Activated CD8-positive, alpha-beta memory T cell treated with anti-CD3 and anti-CD28 coated beads, Interleukin-2, amount 50 U/mL, for 24 hours (primary cell): Measurements from ENCODE around the gene ZBTB44.
A peak's percentile ranks its signal among the peaks of the same experiment; 100 is the strongest.

ENCODE experiments used
- DNase-seq: peaks from one replicate; pipeline ENCODE4 v3.0.0-alpha.2; 2020; ENCODE audit errors: extremely low read depth

ZBTB44 gene

DNA sequence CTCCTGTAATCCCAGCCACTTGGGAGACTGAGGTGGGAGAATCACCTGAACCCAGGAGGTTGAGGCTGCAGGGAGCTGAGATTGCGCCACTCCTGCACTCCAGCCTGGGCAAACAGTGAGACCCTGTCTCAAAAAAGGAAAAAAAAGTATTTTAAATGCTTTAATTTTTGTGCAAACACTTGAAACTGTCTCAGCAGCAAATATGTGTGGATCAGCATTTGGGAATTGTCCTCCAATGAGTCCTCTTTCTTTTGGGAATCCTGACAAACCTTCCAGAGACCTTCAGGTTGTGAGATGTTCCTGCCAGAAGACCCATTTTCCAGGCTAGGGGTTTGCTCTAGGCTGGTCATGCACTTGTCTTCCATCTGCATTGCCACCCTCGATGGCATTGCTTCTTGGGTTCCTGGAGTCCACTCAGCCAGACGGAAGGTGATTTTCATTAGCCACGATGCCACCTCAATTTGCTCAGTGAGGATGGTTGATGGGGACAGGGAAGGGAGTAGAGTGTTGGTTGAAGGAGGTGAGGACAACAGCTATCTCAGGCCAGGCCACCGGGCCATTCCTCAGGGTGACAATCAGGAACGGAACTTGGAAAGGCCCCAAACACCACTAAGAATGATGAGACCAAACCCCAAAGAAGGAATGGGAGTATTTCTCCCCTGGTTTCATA lies 99.7 kb downstream of the ZBTB44 start:
- no peak for DNase-seq

DNA sequence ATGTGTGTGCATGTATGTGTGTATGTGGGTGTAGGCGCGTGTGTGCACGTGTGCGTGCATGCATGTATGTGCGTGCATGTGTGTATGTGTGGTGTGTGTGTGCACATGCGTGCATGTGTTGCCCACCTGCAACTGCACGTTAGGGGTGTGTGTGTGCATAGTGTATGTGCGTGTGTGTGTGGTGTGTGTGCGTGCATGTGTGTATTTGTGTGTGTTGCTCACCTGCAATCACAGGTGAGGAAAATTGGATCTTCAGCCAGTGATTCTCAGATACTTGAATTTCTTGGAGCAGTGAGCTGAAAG lies 100.8 kb downstream of the ZBTB44 start:
- DNase-seq: no peak

DNA sequence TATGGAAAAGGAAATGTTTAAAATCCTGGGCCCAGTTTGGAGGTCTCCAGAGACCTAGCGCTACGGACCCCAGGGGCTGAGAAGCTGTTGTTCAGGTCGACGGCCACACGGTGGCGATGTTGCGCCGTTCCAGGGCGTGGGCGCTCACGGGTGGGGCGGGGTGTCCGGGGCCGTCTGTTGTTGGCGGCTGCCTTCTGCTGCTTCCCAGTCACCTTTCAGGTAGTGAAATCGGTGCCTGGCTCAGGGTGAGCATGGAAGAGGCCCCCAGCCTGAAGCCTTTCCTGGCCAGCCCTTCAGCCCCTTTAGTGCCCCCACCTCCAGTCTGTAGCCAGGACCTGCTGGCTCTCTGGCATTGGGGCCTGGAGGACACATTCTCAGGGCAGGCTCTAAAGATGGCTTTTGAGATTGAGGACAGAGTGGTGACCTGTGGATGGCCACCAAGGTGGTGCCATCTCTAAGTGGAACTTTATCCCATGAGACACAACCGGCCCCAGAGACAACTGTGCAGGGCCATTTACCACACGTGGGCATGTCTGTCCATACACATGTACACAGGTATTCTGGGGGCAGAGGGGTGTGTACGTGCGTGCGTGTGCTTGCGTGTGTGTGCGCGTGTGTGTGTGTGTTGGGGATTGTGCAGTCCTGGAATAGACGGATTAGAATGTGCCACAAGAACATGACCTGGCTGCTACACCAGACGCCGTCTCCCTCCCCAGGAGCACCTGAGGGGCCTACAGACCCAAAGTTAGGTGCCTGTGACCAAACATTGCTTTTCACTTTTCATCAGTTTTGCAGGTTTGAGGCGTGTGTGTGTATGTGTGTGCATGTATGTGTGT lies 101.4 kb downstream of the ZBTB44 start:
- peak; percentile 21 for DNase-seq

DNA sequence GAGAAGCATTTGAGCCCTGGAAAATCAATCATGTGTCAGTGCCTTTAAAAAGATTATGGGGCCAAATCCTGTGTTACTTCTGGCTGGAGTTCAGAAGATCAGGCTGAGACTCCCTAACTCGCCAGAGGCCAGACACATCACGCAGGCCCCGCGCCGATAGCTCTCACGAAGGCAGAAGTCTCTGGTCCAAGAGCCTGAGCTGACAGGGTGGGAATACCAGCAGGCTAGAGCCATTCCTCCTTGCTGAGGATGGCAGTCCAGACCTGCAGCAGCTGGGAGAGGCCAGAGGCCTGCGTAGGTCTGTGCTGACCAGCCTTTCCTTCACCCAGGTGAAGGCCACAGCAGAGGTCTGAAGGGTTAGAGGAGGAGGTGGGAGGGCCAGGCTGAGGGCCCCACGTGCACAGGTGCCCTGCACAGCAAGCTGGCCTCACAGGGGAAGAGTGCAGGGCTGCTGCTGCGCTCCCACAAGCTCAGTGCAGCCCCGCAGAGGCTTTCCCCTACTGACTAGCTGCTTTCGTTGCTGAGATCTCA lies 102.2 kb downstream of the ZBTB44 start:
- no peak for DNase-seq

DNA sequence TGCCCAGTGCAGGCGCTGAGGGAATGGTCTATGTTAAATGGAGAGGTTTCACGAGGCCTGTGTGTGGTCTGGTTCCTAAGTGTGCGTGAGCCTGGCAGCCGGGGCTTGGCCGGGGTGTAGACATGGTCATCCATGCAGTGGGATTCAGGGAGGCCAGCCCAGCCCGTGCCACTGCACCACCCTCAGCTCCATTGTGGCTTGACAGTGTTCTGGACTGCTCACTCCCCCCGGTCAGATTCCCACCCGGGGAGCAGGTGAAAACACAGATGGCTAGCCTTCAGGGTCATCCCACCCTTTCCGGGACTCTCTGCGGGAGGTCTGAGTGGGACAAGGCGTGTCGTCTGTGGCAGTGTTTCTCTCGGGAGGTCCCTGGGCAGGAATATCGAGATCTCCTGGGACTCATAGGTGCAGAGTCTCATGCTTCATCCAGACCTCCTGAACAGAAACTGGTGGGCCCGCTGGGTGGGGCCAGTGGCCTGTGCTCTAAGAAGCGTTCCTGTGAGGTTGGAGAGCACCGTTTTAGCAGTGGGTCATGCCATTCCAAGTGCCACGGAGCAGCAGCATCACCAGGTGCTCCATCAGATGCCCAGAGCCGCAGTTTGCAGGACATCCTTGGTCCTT lies 102.8 kb downstream of the ZBTB44 start:
- DNase-seq: no peak

DNA sequence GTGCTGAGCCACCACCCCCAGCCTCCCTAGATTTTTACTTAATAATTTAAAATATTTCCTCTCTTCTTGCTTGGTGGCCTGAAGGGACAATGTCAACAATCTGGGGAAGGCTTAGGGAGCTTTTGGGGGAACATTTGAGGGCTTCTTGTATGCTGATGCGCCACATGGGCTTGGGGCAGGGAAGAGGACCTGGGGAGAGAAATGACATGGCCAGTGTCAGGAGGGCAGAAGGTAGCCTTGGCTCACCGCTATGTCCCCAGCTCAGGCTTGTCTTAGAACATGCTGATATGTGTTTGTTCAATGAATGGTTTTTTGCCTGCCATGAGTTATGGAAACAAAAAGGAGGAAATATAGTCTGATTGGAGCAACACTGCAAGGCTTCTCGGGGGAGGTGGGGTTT lies 103.6 kb downstream of the ZBTB44 start:
- no peak for DNase-seq

DNA sequence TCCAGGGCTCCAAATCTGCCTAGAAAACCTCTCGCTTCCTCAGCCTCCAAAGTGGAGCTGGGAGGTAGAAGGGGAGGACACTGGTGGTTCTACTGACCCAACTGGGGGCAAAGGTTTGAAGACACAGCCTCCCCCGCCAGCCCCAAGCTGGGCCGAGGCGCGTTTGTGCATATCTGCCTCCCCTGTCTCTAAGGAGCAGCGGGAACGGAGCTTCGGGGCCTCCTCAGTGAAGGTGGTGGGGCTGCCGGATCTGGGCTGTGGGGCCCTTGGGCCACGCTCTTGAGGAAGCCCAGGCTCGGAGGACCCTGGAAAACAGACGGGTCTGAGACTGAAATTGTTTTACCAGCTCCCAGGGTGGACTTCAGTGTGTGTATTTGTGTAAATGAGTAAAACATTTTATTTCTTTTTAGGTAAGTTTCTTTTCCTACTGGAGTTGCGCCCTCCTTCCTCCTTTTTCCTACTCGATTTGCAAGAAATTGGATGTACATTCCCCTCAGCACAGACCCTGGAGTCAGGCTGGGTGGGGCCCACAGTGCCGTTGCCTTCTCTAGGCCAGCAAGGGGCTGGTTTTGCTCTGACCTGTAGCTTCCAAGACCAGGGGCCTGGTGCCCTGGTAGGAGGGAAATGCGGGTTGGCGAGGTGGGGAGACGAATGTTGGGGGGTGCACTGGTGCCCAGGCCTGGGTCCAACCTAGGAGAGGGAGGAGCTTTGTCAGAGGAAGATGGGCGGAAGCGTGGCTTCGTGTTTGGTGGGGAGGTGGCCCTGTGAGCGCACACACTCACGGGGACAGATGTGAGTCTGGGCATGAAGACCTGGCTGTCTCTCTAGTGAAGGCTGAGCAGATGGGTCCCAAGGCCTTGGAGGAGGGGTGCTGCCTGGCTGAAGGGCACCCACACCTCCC lies 104.5 kb downstream of the ZBTB44 start:
- DNase-seq: no peak

DNA sequence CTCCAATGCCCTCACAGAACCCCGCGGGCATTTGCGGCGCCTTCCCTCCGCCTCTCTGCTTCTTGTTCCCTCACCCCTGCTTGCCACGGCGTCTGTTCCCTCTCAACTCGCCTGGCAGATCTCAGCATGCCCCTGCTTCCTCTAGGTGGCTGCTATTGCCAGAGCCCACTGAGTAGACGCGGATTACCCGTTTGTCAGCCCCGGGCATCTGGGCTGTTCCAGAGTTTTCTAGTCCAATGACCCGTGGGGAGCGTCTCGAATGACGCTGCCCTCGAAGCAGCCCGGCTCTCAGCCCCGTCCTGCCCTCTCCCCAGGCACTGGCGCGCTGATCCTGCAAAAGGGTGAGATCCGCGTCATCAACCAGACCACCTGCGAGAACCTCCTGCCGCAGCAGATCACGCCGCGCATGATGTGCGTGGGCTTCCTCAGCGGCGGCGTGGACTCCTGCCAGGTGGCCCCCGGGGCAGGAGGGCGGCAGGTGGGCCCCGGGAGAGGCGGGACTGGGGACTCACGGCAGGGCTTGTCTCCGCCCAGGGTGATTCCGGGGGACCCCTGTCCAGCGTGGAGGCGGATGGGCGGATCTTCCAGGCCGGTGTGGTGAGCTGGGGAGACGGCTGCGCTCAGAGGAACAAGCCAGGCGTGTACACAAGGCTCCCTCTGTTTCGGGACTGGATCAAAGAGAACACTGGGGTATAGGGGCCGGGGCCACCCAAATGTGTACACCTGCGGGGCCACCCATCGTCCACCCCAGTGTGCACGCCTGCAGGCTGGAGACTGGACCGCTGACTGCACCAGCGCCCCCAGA lies 105.4 kb downstream of the ZBTB44 start:
- DNase-seq: no peak

DNA sequence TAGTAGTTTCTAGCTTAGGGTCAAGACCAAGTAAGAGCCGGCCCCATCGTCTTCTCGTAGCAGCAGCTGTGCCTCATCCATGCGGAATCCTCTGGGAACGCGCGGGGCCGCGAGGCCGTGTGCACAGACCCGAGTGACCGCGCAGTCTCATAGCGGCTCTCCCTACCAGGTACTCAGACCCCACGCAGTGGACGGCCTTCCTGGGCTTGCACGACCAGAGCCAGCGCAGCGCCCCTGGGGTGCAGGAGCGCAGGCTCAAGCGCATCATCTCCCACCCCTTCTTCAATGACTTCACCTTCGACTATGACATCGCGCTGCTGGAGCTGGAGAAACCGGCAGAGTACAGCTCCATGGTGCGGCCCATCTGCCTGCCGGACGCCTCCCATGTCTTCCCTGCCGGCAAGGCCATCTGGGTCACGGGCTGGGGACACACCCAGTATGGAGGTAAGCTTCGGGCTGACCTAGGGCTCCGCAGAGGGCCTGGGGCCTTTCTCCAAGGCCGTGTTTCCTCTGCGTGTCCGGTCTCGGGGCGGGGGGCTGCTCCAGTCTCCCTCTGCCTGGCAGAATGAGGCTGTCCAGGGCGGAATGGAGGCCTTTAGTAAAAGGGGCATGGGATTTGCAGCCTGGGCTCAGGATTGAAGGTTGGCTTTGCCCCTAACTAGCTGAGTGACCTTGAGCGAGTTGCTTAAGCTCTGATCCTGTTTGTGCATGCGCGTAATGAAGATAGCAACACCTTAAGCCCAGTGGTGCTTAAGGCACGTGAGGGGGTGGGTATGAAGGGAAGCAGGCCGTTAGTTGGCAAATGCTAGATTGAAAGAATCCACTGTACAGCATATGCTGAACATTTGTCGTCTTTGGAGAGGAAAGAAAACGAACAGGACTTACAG lies 106.2 kb downstream of the ZBTB44 start:
- no peak for DNase-seq

DNA sequence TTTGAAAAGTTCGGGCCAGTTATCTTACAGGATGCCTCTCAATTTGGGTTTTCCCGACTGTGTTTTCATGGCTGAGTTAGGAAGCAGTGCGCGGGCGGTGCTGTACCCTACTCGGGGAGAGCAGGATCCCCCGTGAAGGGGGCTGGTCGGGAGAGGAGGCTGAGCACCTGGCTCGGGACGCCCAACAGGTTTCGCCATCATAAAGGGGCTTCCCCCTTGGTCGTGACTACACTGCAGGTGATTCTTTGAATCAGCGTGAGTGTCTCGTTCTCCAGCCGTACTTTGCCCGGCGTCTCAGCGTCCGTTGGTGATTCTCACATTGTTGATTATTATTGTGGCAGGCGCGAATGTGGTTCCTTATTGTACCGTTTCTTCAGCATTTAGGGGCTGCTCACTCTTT lies 108.6 kb downstream of the ZBTB44 start:
- no peak for DNase-seq

DNA sequence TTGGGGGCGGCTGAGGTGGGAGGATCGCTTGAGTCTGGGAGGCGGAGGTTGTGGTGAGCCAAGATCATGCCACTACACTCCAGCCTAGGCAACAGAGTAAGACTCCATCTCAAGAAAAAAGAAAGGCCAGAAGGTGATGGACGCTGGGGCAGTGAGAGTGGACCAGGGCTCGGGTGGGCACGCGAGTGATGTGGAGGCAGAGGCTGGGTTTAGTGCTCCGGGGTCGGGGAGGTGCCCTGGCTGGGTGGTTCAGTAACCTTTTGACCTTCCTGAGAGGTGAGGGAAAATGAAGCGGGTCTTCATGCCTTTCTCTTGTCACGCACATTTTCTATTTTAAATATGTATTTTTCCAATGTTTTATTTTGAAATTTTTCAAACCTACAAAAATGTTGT lies 110.0 kb downstream of the ZBTB44 start:
- DNase-seq: no peak

DNA sequence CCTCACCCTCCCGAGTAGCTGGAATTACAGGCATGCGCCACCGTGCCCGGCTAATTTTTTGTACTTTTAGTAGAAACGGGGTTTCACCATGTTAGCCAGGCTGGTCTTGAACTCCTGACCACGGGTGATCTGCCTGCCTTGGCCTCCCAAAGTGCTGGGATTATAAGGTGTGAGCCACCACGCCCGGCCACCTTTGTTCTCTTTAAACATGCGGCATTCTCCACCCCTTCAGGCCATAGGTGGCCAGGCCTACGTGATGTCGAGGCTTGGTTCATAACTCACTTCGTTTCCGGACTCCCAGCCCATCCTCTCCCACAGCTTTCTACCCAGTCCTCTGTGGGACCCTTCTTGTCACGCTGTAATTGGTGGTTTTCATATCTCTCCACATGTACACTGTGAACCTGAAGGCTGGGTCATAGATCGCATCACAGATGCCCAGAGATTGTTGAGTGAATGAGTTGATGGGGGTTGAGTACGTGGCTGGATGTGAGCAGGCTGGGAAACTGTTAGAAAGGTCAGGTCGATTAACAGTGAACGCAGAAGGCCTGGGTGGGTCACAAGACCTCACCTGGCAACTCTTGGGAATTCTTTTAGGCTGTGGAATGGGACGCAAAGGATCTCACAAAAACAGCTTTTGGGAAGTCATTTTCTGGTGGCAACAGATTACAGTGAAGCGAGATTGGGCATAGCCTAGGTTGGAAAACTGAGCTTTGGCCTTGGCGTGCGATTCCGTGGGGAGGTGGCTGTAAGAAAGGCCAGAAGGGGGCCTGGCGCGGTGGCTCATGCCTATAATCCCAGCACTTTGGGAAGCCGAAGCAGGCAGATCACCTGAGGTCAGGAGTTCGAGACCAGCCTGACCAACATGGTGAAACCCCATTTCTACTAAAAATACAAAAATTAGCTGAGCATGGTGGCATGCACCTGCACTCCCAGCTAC lies 110.7 kb downstream of the ZBTB44 start:
- no peak for DNase-seq

DNA sequence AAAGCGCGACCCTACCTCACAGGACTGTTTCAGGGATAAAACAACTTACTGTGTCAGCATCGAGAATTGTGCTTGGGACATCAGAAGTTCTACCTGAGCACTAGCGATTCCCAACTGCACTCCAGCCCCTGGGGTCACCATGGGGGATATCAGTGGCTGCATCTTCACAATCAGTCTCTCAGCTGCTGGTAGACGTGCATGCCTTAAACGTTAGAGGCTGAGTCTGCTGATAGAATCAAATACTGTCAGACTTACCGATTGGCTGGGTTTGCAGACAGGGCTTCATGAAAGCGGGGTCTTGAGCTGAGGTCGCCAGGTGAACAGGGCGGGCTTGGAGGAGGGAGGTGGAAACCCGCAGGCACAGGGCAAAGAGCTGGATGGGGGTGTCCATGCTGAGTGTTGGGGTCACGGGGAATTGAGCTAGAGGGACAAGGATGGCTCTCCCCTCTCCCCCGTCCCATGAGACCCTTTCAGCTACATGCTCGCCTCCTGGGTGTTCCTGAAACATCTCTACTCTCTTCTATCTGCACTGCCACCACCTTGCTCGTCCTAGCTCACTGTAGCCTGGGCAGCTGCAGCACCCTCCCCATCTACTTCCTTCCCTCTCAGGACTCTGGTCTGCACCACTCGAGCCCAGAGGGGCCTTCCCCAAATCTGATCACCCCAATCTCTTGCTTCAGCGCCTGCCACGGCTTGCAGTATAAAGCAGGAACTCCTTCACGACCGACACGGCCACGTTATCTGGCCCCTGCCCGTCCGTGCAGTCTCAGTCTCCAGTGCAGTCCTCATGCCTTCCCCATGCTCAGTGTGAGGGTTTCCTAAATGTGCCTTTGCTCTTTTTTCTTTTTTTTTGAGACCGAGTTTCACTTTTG lies 111.7 kb downstream of the ZBTB44 start:
- no peak for DNase-seq

DNA sequence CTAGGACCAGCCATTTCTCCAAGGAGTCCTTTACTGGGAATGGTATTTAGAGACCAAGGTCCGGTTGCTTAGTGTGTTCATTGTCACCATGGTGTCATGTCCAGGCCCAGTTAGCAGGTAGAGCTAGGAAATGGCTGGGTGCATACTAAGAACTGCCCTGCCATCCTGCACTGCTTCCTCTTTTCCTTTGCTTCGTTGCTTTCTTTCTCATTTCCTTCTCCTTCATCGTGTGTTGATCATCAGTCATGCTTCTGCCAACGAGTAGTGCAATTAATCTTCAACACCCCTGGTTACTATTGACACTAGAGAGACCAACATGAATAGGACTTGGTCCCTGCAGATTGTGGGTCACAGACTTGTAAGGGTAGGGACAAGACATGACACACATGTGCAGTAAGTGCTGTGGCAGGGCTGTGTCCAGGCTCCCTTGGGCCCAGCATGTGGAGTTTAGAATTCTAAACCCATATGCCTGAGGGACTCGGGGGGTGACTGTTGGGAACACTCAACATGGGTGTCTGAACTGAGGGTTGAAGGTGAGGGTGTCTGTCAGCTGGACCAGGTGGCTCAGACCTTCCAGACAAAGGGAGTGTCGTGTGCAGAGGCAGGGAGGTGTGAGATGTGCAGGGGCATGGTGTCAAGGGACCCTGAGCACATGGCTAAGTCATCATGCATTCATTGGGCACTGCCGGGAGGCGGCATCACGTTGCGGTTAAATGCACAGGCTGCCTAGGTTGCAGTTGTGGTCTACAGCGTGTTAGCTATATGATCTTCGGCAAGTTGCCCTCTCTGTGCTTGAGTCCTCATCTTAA lies 112.5 kb downstream of the ZBTB44 start:
- no peak for DNase-seq

DNA sequence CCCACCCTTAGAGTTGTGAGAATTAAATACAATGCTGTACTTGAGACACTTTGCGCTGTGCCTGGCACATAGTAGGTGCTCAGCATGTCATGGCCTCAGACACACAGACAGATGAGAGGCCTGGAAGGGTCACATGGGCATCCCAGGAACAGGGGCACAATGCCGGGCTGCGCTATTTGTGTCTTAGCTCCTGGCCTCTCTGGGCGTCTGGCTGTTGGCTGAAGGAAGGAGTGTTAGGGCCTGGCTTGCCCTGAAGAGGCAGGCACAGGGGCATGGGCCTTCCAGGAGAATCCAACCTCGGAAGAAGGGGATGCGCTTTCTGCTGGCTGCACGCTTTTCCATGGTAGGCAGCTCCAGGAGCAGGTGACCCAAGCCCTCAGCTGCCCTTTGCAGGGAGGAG lies 113.7 kb downstream of the ZBTB44 start:
- DNase-seq: no peak

DNA sequence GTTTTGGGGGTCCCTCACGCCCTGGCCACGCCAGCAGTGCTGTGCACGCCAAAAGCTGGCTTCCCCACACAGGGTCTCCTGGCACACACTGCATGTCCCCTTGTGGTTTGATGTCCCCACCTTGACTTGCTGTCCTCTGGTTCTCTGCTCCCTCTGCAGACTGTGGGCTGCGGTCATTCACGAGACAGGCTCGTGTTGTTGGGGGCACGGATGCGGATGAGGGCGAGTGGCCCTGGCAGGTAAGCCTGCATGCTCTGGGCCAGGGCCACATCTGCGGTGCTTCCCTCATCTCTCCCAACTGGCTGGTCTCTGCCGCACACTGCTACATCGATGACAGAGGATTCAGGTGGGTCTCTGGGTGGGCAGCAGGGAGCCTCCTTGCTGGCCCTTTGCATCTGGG lies 114.9 kb downstream of the ZBTB44 start:
- DNase-seq: no peak

DNA sequence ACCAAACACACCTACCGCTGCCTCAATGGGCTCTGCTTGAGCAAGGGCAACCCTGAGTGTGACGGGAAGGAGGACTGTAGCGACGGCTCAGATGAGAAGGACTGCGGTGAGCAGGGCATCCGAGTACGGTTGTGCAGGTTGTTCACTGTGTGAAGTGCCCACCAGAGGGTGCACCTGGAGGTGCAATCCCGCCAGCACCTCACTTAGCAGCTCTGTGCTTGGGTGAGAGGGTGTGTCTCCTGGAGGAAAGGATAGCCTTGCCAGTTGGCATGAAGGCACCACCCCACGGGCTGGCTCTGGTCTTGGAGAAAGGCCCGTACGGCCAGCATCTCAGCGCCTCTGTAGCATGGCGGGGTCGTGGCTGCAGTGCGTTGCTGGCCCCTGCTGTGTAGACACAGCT lies 115.8 kb downstream of the ZBTB44 start:
- no peak for DNase-seq
